CD4-positive, alpha-beta memory T cell (primary cell): ENCODE results near the gene OBSL1. TPM values are rescaled to one million over a fixed set of nuclear protein-coding genes. Genes with fewer than 3 reads are reported as not detected.

Source experiments
- CTCF ChIA-PET: fragments of 350-600 bp; sonication (Branson Sonifier 250); formaldehyde crosslinking; loops from one replicate; lab custom pipeline; 2021; ENCODE audit warnings: inconsistent platforms; ENCODE audit not compliant: partially characterized antibody; lab: Charles Lee
- POLR2A ChIA-PET: fragments of 350-600 bp; sonication (Branson Sonifier 250); formaldehyde crosslinking; loops from one replicate; lab custom pipeline; 2021; ENCODE audit not compliant: partially characterized antibody; lab: Charles Lee
- DNase-seq, 5 donors: peaks; one replicate each; pipeline versions ENCODE4 v3.0.0 to v3.0.0-alpha.2; 2020 to 2022; ENCODE audit warnings: mixed read lengths in 1 of 5
- H3K27ac ChIP-seq: one replicate; pipeline ENCODE4 v1.7.0; 2013; ENCODE audit warnings: low read depth, low read length
- H3K27me3 ChIP-seq: 2 replicates; pipeline ENCODE4 v1.7.0; 2013; ENCODE audit warnings: mild to moderate bottlenecking, low read length, moderate library complexity; ENCODE audit not compliant: insufficient read depth
- H3K36me3 ChIP-seq: 2 replicates; pipeline ENCODE4 v1.7.0; 2013; ENCODE audit warnings: mild to moderate bottlenecking, low read length, moderate library complexity; ENCODE audit not compliant: insufficient read depth
- H3K4me1 ChIP-seq: 2 replicates; pipeline ENCODE4 v1.7.0; 2013; ENCODE audit warnings: mild to moderate bottlenecking, low read length, moderate library complexity; ENCODE audit not compliant: insufficient read depth
- H3K4me3 ChIP-seq, 2 donors: one replicate each; pipeline ENCODE4 v1.7.0; 2013; ENCODE audit warnings: low read length in 2 of 2, mild to moderate bottlenecking in 1 of 2
- H3K9me3 ChIP-seq, 2 donors: one replicate each; pipeline ENCODE4 v1.7.0; 2013; ENCODE audit warnings: low read length in 2 of 2, control low read depth in 1 of 2; ENCODE audit not compliant: control insufficient read depth in 1 of 2
- H3K27ac Mint-ChIP-seq, 7 donors: one replicate each; pipeline ENCODE4 v1.8.0; 2020 to 2021; ENCODE audit warnings: mixed read lengths in 7 of 7, mild to moderate bottlenecking in 6 of 7, inconsistent platforms in 3 of 7, moderate library complexity in 3 of 7
- H3K27me3 Mint-ChIP-seq, 2 donors: one replicate each; pipeline ENCODE4 v1.8.0; 2020 to 2021; ENCODE audit warnings: mixed read lengths in 2 of 2
- H3K36me3 Mint-ChIP-seq, 2 donors: one replicate each; pipeline ENCODE4 v1.8.0; 2020 to 2021; ENCODE audit warnings: mixed read lengths in 2 of 2, inconsistent platforms in 1 of 2, mild to moderate bottlenecking in 1 of 2
- H3K4me1 Mint-ChIP-seq, 4 donors: one replicate each; pipeline ENCODE4 v1.8.0; 2020 to 2021; ENCODE audit warnings: mixed read lengths in 4 of 4, mild to moderate bottlenecking in 1 of 4
- H3K4me3 Mint-ChIP-seq, 8 donors: one replicate each; pipeline ENCODE4 v1.8.0; 2020 to 2021; ENCODE audit warnings: mixed read lengths in 8 of 8, mild to moderate bottlenecking in 7 of 8, moderate library complexity in 6 of 8, inconsistent platforms in 3 of 8
- H3K9me3 Mint-ChIP-seq, 8 donors: one replicate each; pipeline ENCODE4 v1.8.0; 2020 to 2021; ENCODE audit warnings: mixed read lengths in 8 of 8, mild to moderate bottlenecking in 5 of 8, inconsistent platforms in 3 of 8, moderate library complexity in 1 of 8
- intact Hi-C: fragments of 100-400 bp; cut with micrococcal nuclease; formaldehyde crosslinking; loops from one replicate; pipeline ENCODE4 v1.15.1; 2023
- microRNA-seq: library from miRNA; unstranded; fragments of <30 nt; microRNA quantifications from one replicate; pipeline ENCODE4 v1.2.0, GENCODE V29; 2021; ENCODE audit warnings: borderline replicate concordance, borderline number of aligned reads, borderline microRNAs expressed, mixed read lengths
- polyA plus RNA-seq, 2 donors: library from polyadenylated mRNA; unstranded; fragments of 300-500 nt; fragmentation: Illumina TruSeq; gene quantifications; one replicate each; pipeline ENCODE4 v1.2.3, GENCODE V29; 2021
- total RNA-seq, 2 experiments: library from RNA; stranded (reverse); gene quantifications; one replicate each; pipeline ENCODE4 v1.2.3, GENCODE V29; 2021

Gene OBSL1
- total and polyA plus RNA-seq, 4 experiments from 2014 or later: 0.09 TPM; not detected in 3

- intact Hi-C loops: no loop called here
- H3K36me3 Mint-ChIP-seq: peaks cover 40 to 44% of the 10 kb centered on the region in 2 donors
- POLR2A ChIA-PET: no interaction called here
- H3K27ac Mint-ChIP-seq: no peak overlapping the region
- CTCF ChIA-PET: no interaction called here
- Histone ChIP-seq H3K4me1 (peaks cover 25% of the 10 kb centered on the region), H3K36me3 (peaks cover 5% of the 10 kb centered on the region), H3K27me3 (peaks cover 9% of the 10 kb centered on the region), H3K27ac (no peak overlapping the region), H3K4me3 (no peak overlapping the region), H3K9me3 (no peaks in the 10 kb centered on the region)
- no peak overlapping the region for H3K4me3 Mint-ChIP-seq
- H3K27me3 Mint-ChIP-seq: peaks cover 8 to 10% of the 10 kb centered on the region in 2 donors
- peaks cover 17 to 33% (median 27%) of the 10 kb centered on the region in 4 donors for H3K4me1 Mint-ChIP-seq
- H3K9me3 Mint-ChIP-seq: no peaks in the 10 kb centered on the region
- no peak for DNase-seq
These were observed 69.5 kb downstream of the OBSL1 start for GRCh38 chr2:219501849-219502248.

Small RNA genes lying within 50 kb of the gene (microRNA-seq; reads per million reads assigned to microRNA genes)
- gene MIR3132: not detected

Other genes starting within 250 kb of the OBSL1 start
- not detected for gene RESP18, start 238.8 kb downstream of the OBSL1 start, total RNA-seq
- not detected for gene RESP18, start 238.8 kb downstream of the OBSL1 start, polyA plus RNA-seq
- 10 to 100 TPM; 70.4 to 75.9 TPM for gene DNPEP, start 183.6 kb downstream of the OBSL1 start, total RNA-seq
- gene DNPEP, start 183.6 kb downstream of the OBSL1 start, polyA plus RNA-seq: 10 to 100 TPM; 57.8 to 73.3 TPM
- gene DES, start 153.2 kb downstream of the OBSL1 start, total RNA-seq: not detected
- gene DES, start 153.2 kb downstream of the OBSL1 start, polyA plus RNA-seq: not detected
- gene SPEG, start 136.7 kb downstream of the OBSL1 start, total RNA-seq: 1 to 10 TPM; 8.8 to 9.0 TPM
- gene SPEG, start 136.7 kb downstream of the OBSL1 start, polyA plus RNA-seq: under 1 TPM; 0.15 to 0.20 TPM
- 10 to 100 TPM; 45.2 to 48.3 TPM for gene GMPPA, start 72.6 kb downstream of the OBSL1 start, total RNA-seq
- 10 to 100 TPM; 30.4 to 31.0 TPM for gene GMPPA, start 72.6 kb downstream of the OBSL1 start, polyA plus RNA-seq
- under 1 TPM; 0.09 to 0.22 TPM for gene ASIC4, start 57.1 kb downstream of the OBSL1 start, total RNA-seq
- not detected for gene ASIC4, start 57.1 kb downstream of the OBSL1 start, polyA plus RNA-seq
- 1 to 10 TPM; 7.7 to 8.5 TPM for gene CHPF, start 27.7 kb downstream of the OBSL1 start, total RNA-seq
- gene CHPF, start 27.7 kb downstream of the OBSL1 start, polyA plus RNA-seq: 1 to 10 TPM; 7.5 to 8.1 TPM
- gene TMEM198, start 27.5 kb downstream of the OBSL1 start, total RNA-seq: under 1 TPM; 0.67 to 0.76 TPM
- not detected for gene TMEM198, start 27.5 kb downstream of the OBSL1 start, polyA plus RNA-seq
- not detected for gene INHA, start 771 bp upstream of the OBSL1 start, total RNA-seq
- gene INHA, start 771 bp upstream of the OBSL1 start, polyA plus RNA-seq: not detected
- 10 to 100 TPM; 48.7 to 50.2 TPM for gene STK11IP, start 26.3 kb upstream of the OBSL1 start, total RNA-seq
- gene STK11IP, start 26.3 kb upstream of the OBSL1 start, polyA plus RNA-seq: 1 to 10 TPM; 8.3 to 9.8 TPM
- gene SLC4A3, start 56.1 kb upstream of the OBSL1 start, total RNA-seq: not detected
- not detected for gene SLC4A3, start 56.1 kb upstream of the OBSL1 start, polyA plus RNA-seq